HCT116 (cell line): ENCODE measurements around the gene FAM151B. TPM values are rescaled to one million over a fixed set of nuclear protein-coding genes. Genes with fewer than 3 reads are reported as not detected.

ENCODE experiments used
- ATAC-seq: fragments of 200-7000 bp; cut with Tn5 transposase; 2 replicates; pipeline ENCODE4 v1.9.1; 2020; ENCODE audit warnings: mild to moderate bottlenecking, moderate library complexity
- BruUV-seq: library from RNA; stranded (reverse); fragments of 400-500 nt; replicated peaks from 2 replicates; lab custom pipeline; 2021; lab: Mats Ljungman, UMichigan
- CTCF ChIA-PET: fragments of 300-600 bp; sonication (Branson Sonifier 250); formaldehyde crosslinking; loops from one replicate; lab custom pipeline; 2021; ENCODE audit warnings: antibody characterized with exemption; lab: Charles Lee
- POLR2A ChIA-PET: fragments of 300-600, 350-600 bp; sonication (Branson Sonifier 250); formaldehyde crosslinking; loops from one replicate; lab custom pipeline; 2021; ENCODE audit warnings: antibody characterized with exemption; lab: Charles Lee
- RAD21 ChIA-PET, 2 experiments: fragments of 300-600 bp; sonication (Branson Sonifier 250); formaldehyde crosslinking; loops; one replicate each; lab custom pipeline; 2023; ENCODE audit warnings: low total read pairs in 2 of 2; ENCODE audit not compliant: uncharacterized antibody in 2 of 2, unreplicated experiment in 2 of 2, low non-redundant PET in 1 of 2; lab: Charles Lee
- DNase-seq: peaks from one replicate; pipeline ENCODE4 v3.0.0-alpha.2; 2010; ENCODE audit warnings: low read depth, low spot score
- H2AFZ ChIP-seq: fragments of 200-600 bp; shearing (Covaris generic), sonication (generic); 2 replicates; pipeline ENCODE4 v1.6.1; 2017; ENCODE audit warnings: low read depth, mixed run types, mixed read lengths, antibody characterized with exemption, low read length; ENCODE audit not compliant: poor library complexity, severe bottlenecking
- H3K27ac ChIP-seq: 2 replicates; pipeline ENCODE4 v1.5.1; 2012; ENCODE audit warnings: low read depth, low read length
- H3K27me3 ChIP-seq: fragments of 200-600 bp; sonication (generic); 2 replicates; pipeline ENCODE4 v1.6.1; 2016; ENCODE audit warnings: mixed run types, low read length, mixed read lengths; ENCODE audit not compliant: insufficient read depth
- H3K36me3 ChIP-seq, 2 experiments: fragments of 200-500 bp in 1 of 2; fragments of 200-600 bp in 1 of 2; sonication (Bioruptor generic) in 1 of 2; sonication (generic) in 1 of 2; 2 replicates each; pipeline versions ENCODE4 v1.5.1 to v1.6.1; 2014 to 2016; ENCODE audit warnings: low read length in 2 of 2, inconsistent platforms in 1 of 2, mixed read lengths in 1 of 2, mixed run types in 1 of 2; ENCODE audit not compliant: insufficient read depth in 2 of 2, control insufficient read depth in 1 of 2
- H3K4me1 ChIP-seq, 2 experiments: fragments of 200-600 bp in 1 of 2; sonication (generic) in 1 of 2; 2 replicates each; pipeline versions ENCODE4 v1.5.1 to v1.6.1; 2012 to 2017; ENCODE audit warnings: low read length in 2 of 2, inconsistent platforms in 1 of 2, mild to moderate bottlenecking in 1 of 2, mixed read lengths in 1 of 2, mixed run types in 1 of 2, moderate library complexity in 1 of 2; ENCODE audit not compliant: insufficient read depth in 2 of 2, control insufficient read depth in 1 of 2
- H3K4me2 ChIP-seq: fragments of 200-600 bp; sonication (generic); 2 replicates; pipeline ENCODE4 v1.6.1; 2017; ENCODE audit warnings: mixed run types, low read length, mixed read lengths
- H3K4me3 ChIP-seq, 2 experiments: fragments of 200-600 bp in 1 of 2; sonication (generic) in 1 of 2; replicated peaks in 1 of 2; 2 replicates each; pipeline ENCODE4 v1.5.1; 2011 to 2016; ENCODE audit warnings: low read length in 2 of 2, control low read depth in 1 of 2, low read depth in 1 of 2, mild to moderate bottlenecking in 1 of 2, mixed read lengths in 1 of 2, mixed run types in 1 of 2
- H3K79me2 ChIP-seq: fragments of 200-600 bp; sonication (generic); 2 replicates; pipeline ENCODE4 v1.6.1; 2017; ENCODE audit warnings: mild to moderate bottlenecking, mixed run types, low read length, moderate library complexity, mixed read lengths; ENCODE audit not compliant: insufficient read depth
- H3K9ac ChIP-seq: fragments of 200-600 bp; sonication (generic); 2 replicates; pipeline ENCODE4 v1.6.1; 2016; ENCODE audit warnings: low read length, mixed read lengths
- H3K9me2 ChIP-seq: fragments of 200-600 bp; sonication (generic), shearing (Covaris generic); 2 replicates; pipeline ENCODE4 v1.6.1; 2017; ENCODE audit warnings: mixed run types, mild to moderate bottlenecking, moderate library complexity; ENCODE audit not compliant: insufficient read depth
- H3K9me3 ChIP-seq, 2 experiments: fragments of 200-500 bp in 1 of 2; fragments of 200-600 bp in 1 of 2; sonication (Bioruptor generic) in 1 of 2; sonication (generic) in 1 of 2; 2 replicates each; pipeline ENCODE4 v1.6.1; 2014 to 2017; ENCODE audit warnings: low read length in 2 of 2, mixed read lengths in 2 of 2, inconsistent platforms in 1 of 2, low read depth in 1 of 2, mild to moderate bottlenecking in 1 of 2, mixed run types in 1 of 2, moderate library complexity in 1 of 2; ENCODE audit not compliant: control insufficient read depth in 1 of 2, insufficient read depth in 1 of 2
- H4K20me1 ChIP-seq: fragments of 200-600 bp; sonication (generic), shearing (Covaris generic); 2 replicates; pipeline ENCODE4 v1.6.1; 2017; ENCODE audit warnings: mixed run types, mild to moderate bottlenecking, moderate library complexity; ENCODE audit not compliant: insufficient read depth
- CBX3 ChIP-seq: IDR thresholded peaks from 2 replicates; pipeline ENCODE4 v1.6.1; 2012; ENCODE audit warnings: low read depth
- ELF1 ChIP-seq: IDR thresholded peaks from 2 replicates; pipeline ENCODE4 v1.6.1; 2012; ENCODE audit warnings: low read depth, borderline replicate concordance
- EZH2phosphoT487 ChIP-seq: fragments of 200-600 bp; IDR thresholded peaks from 2 replicates; pipeline ENCODE4 v1.6.1; 2018; ENCODE audit warnings: antibody characterized with exemption, borderline replicate concordance
- JUND ChIP-seq: IDR thresholded peaks from 2 replicates; pipeline ENCODE4 v1.6.1; 2012
- SIN3A ChIP-seq: IDR thresholded peaks from 2 replicates; pipeline ENCODE4 v1.6.1; 2012; ENCODE audit warnings: low read depth
- SP1 ChIP-seq: IDR thresholded peaks from 2 replicates; pipeline ENCODE4 v1.6.1; 2012; ENCODE audit warnings: low read depth
- SRF ChIP-seq: IDR thresholded peaks from 2 replicates; pipeline ENCODE4 v1.6.1; 2012; ENCODE audit warnings: low read depth
- ZFX ChIP-seq: fragments of 450-650 bp; IDR thresholded peaks from 2 replicates; pipeline ENCODE4 v1.6.1; 2017
- intact Hi-C: fragments of 100-400 bp; cut with micrococcal nuclease; formaldehyde crosslinking; loops from 2 replicates; pipeline ENCODE4 v1.10.0; 2022
- total RNA-seq: library from RNA; stranded (reverse); gene quantifications from one replicate; pipeline ENCODE4 v1.2.1, GENCODE V29; 2021; ENCODE audit not compliant: unreplicated experiment
- TF ChIP-seq, protein P1 (sequence below): IDR thresholded peaks from 2 replicates; pipeline ENCODE4 v1.6.1; 2011; ENCODE audit warnings: mild to moderate bottlenecking, low read length, moderate library complexity; ENCODE audit not compliant: insufficient replicate concordance; ENCODE audit errors: extremely low read depth
- TF ChIP-seq, protein P2 (sequence below), 3 experiments: fragments of 200-600 bp in 1 of 3; sonication (generic) in 1 of 3; IDR thresholded peaks in 2 of 3; conservative IDR thresholded peaks in 1 of 3; 2 replicates each; pipeline ENCODE4 v1.5.1; 2012 to 2017; ENCODE audit warnings: low read depth in 2 of 3, low read length in 2 of 3, antibody characterized with exemption in 1 of 3, borderline replicate concordance in 1 of 3, control low read depth in 1 of 3, mild to moderate bottlenecking in 1 of 3, mixed read lengths in 1 of 3, mixed run types in 1 of 3, moderate library complexity in 1 of 3; ENCODE audit not compliant: insufficient read depth in 1 of 3

FAM151B gene
- total RNA-seq, 1 experiment from 2014 or later, result 1.2 TPM

DNA sequence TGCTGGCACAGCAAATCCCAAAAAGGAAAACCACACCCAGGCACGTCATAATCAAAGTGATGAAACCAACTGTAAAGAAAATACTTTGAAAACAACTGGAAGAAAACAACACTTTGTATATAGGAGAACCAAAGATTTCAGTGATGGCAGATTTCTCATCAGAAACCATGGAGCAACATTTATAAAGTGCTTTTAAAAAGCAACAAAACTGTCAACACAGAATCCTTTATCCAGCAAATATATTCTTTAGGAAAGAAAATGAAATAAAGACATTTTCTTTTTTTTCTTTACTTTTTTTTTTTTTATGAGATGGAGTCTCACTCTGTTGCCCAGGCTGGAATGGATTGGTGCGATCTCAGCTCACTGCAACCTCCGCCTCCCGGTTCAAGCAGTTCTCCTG is 5.3 kb upstream of the FAM151B start:
- Histone ChIP-seq H3K79me2 (no peaks in the 10 kb centered on the region), H3K27ac (no peak overlapping the region), H3K4me1 (peaks cover 3 to 4% of the 10 kb centered on the region in 2 experiments; a peak in 2 of 4 replicates), H3K9ac (no peak overlapping the region), H3K4me3 (no peak overlapping the region), H3K9me2 (no peaks in the 10 kb centered on the region), H3K4me2 (no peak overlapping the region), H3K27me3 (no peaks in the 10 kb centered on the region), H2AFZ (no peak overlapping the region), H3K9me3 (peaks cover 0 to 4% of the 10 kb centered on the region in 2 experiments; a peak in 1 of 4 replicates), H3K36me3 (peaks cover 0 to 4% of the 10 kb centered on the region in 2 experiments; a peak in 1 of 4 replicates), H4K20me1 (no peaks in the 10 kb centered on the region)
- no peak for ATAC-seq
- no TSS peak for BruUV-seq
- RAD21 ChIA-PET, result no interaction called here
- CTCF ChIA-PET, result interaction anchor here (1.5 to 2.6 kb wide), 2 partner anchors 187 to 190 kb away, joined by 4 to 19 read pairs; no protein-coding TSS in a partner anchor
- DNase-seq, result no peak
- intact Hi-C loops, result no loop called here
- POLR2A ChIA-PET, result no interaction called here
- TF ChIP-seq SP1 (no peak), ZFX (no peak), SRF (no peak), JUND (no peak), EZH2phosphoT487 (no peak), CBX3 (no peak), ELF1 (no peak), SIN3A (no peak)
- TF ChIP-seq, protein P1, sequence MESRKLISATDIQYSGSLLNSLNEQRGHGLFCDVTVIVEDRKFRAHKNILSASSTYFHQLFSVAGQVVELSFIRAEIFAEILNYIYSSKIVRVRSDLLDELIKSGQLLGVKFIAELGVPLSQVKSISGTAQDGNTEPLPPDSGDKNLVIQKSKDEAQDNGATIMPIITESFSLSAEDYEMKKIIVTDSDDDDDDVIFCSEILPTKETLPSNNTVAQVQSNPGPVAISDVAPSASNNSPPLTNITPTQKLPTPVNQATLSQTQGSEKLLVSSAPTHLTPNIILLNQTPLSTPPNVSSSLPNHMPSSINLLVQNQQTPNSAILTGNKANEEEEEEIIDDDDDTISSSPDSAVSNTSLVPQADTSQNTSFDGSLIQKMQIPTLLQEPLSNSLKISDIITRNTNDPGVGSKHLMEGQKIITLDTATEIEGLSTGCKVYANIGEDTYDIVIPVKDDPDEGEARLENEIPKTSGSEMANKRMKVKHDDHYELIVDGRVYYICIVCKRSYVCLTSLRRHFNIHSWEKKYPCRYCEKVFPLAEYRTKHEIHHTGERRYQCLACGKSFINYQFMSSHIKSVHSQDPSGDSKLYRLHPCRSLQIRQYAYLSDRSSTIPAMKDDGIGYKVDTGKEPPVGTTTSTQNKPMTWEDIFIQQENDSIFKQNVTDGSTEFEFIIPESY, result no peak
- TF ChIP-seq, protein P2, sequence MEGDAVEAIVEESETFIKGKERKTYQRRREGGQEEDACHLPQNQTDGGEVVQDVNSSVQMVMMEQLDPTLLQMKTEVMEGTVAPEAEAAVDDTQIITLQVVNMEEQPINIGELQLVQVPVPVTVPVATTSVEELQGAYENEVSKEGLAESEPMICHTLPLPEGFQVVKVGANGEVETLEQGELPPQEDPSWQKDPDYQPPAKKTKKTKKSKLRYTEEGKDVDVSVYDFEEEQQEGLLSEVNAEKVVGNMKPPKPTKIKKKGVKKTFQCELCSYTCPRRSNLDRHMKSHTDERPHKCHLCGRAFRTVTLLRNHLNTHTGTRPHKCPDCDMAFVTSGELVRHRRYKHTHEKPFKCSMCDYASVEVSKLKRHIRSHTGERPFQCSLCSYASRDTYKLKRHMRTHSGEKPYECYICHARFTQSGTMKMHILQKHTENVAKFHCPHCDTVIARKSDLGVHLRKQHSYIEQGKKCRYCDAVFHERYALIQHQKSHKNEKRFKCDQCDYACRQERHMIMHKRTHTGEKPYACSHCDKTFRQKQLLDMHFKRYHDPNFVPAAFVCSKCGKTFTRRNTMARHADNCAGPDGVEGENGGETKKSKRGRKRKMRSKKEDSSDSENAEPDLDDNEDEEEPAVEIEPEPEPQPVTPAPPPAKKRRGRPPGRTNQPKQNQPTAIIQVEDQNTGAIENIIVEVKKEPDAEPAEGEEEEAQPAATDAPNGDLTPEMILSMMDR (IDR thresholded peaks at IDR 0.05 in 2 of 3, conservative IDR thresholded peaks at IDR 0.05 in 1 of 3; ENCODE audit: borderline replicate concordance in 1 of 3, insufficient read depth in 1 of 3, low read depth in 2 of 3, low read length in 2 of 3), result no peak
